Esophagus squamous epithelium (tissue), 4 donors: ENCODE measurements around the gene FUBP3.

ENCODE experiments used
- POLR2A ChIP-seq, 4 donors: fragments of 450-650 bp; IDR thresholded peaks; one replicate each; pipeline ENCODE4 v1.6.1; 2017; ENCODE audit warnings: antibody characterized with exemption in 4 of 4, mild to moderate bottlenecking in 4 of 4, moderate library complexity in 3 of 4
- TF ChIP-seq, protein P1 (sequence below), 6 experiments: fragments of 450-650 bp in 4 of 6; fragments of 200-600 bp in 2 of 6; sonication (generic) in 2 of 6; IDR thresholded peaks; one replicate each; pipeline ENCODE4 v1.5.1; 2016 to 2019; ENCODE audit warnings: antibody characterized with exemption in 6 of 6, mild to moderate bottlenecking in 4 of 6, moderate library complexity in 4 of 6

DNA sequence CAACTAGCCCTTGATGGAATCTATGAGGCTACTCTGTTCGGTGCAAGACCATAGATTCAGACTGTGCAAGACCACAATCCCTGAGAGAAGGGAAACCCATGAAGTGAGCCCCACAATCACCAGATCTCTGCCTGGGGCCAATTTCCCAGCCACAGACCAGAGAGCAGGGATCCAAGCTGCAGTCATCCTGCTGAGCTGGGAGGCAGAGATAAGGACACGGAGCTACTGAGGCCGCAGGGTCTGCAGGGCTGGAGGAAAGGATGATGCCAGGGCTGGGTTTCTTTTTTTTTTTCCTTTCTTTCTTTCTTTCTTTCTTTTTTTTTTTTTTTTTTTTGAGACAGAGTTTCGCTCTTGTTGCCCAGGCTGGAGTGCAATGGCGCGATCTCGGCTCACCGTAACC is 47.7 kb upstream of the FUBP3 start:
- TF ChIP-seq, protein P1, sequence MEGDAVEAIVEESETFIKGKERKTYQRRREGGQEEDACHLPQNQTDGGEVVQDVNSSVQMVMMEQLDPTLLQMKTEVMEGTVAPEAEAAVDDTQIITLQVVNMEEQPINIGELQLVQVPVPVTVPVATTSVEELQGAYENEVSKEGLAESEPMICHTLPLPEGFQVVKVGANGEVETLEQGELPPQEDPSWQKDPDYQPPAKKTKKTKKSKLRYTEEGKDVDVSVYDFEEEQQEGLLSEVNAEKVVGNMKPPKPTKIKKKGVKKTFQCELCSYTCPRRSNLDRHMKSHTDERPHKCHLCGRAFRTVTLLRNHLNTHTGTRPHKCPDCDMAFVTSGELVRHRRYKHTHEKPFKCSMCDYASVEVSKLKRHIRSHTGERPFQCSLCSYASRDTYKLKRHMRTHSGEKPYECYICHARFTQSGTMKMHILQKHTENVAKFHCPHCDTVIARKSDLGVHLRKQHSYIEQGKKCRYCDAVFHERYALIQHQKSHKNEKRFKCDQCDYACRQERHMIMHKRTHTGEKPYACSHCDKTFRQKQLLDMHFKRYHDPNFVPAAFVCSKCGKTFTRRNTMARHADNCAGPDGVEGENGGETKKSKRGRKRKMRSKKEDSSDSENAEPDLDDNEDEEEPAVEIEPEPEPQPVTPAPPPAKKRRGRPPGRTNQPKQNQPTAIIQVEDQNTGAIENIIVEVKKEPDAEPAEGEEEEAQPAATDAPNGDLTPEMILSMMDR (IDR thresholded peaks at IDR 0.05), result no peak
- no peak for TF ChIP-seq POLR2A (IDR thresholded peaks at IDR 0.05)
